ENCODE measurements around the gene LEF1.

Gene LEF1

DNA sequence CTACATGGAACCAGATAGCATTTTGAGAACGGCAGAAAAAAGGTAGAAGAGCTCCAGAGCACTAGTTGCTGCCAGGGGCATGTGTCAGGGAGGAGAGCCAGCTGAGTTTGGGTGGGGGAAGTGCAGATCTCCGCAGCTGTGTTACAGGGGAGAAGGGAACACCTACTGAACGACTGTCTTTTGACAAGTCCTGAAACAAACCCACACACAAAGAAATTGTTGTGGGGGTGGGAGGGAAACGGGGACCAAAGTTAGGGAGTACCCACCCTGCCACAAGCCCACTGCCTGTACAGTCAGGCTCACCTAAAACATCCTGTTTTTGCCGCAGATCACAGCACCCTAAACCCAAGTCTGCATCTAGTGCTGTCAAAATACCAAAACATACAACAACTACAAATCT lies 55.5 kb downstream of the LEF1 start:
- no peak for DNase-seq (ENCODE audit: low read depth in 3 of 3)

DNA sequence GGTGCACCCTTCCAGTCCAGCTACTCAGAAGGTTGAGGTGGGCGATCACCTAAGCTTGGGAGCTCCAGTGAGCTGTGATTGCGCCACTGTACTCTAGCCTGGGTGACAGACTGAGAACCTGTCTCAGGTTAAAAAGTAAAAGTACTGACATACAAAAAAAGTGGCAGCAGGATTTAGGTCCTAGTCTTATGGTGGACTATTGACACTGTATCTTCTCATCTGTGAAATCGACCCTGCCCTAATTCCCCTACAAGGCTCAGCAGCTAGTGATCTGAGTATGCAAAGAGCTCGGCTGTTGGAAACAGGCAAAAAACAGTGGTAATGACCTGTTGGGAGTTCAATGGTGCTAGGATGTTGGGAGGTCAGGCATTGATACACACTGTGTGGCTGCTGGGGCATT lies 57.0 kb downstream of the LEF1 start:
- DNase-seq (ENCODE audit: low read depth in 3 of 3): no peak

DNA sequence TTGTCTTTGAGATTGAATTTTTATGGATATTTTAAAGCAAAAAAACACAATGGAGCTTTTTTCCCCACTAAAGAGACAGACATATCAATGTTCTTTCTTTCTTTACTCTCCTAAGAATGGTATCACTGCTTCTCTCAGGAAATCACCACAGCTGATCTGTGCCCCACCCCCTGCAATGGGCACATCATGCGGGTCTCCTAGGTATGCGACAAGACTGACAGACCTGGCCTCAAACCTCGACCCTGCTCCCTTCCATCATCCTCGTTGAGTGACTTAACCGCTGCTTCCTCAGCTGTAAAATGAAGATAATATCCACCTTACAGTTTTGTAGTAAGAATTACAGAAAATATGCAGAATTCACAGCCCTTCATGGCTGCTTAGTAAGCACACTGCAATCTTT lies 58.3 kb downstream of the LEF1 start:
- no peak for DNase-seq (ENCODE audit: low read depth in 3 of 3)

DNA sequence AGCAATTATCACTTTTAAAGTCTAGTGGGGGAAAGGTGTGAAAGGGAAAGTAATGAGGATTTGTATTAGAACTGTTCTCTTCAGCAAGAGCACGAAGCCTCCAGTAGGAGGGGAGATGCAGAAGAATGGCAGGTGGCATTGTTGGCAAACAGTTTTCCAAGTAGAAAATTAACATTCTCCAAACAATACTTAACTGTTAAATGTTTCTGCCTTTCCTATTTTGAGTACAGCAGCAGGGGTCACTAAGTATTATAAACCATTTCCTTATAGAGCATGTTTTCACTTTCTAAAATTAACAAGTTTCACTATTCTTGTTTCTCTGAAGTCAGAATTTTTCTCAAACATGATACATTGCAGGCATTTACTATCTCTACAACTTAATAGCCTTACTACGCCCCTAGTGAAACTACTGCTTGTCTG lies 58.7 kb downstream of the LEF1 start:
- no peak for DNase-seq (ENCODE audit: low read depth in 3 of 3)

DNA sequence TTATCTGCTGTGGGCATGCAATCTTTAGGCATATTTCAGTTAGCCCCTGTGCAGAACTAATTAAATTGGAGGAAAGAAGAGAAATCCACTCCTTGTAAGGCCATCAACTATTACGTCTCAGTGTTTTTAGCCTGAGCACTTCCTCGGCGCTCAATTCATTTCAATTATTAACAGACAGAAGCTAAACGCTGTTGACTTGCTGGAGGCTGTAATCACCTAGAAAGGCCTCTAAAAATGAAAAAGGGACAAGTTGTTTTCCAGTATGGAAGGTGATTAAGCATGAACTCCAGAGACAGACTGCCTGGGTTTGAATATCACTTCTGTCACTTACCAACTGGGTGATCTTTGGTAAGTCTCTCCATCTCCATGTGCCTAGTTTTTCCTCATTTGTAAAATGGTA lies 59.6 kb downstream of the LEF1 start:
- no peak for DNase-seq (ENCODE audit: low read depth in 3 of 3)

DNA sequence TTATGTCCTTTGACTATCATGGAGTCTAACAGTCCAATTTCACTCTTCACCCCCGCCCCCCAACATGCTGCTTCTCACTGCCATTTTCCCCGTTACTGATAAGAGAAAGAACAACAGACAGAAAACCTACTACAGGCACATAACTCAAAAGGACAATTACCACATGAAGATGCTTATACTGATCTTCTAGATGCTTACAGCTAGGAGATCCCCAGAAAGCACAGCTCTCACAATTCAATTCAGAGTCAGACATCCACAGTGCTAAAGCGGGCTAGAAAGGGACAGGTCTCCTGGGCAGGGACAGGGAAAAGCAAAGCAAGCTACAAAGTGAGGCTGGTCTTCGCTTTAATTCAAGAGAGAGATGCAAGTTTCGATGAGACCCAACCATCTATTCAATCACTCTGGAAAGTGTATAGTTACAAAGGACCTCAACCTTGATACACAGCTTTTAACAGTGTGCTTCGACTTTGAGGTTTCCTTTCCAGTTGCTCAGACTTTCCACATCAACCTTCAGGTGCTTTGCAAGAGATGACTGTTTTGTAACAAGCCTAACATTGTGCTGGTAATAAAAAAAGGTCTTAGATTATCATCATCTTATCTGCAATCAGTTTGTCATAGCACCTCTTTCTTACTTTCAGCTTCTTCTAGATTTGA lies 60.9 kb downstream of the LEF1 start:
- peak in 2 of 3 donors; percentile 37 to 41 for DNase-seq (ENCODE audit: low read depth in 3 of 3)

DNA sequence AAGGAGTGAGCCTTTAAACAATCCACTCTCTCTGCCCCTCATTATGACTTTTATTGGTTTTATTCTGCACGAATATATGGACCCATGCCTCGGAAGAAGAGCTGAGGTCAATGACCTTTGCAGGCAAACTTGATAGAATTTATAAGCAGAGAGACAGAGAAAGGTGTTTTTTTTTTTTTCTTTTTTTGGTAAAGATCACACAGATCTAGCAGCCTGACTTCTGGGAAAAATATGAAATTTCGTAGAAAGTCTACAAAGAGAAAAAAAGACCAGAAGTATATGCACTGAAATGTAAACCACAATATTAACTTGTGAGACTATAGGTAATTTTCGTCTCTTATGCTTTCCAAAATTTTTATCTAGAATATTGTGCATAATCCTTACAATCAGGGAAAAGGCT lies 61.6 kb downstream of the LEF1 start:
- DNase-seq (ENCODE audit: low read depth in 3 of 3): no peak

DNA sequence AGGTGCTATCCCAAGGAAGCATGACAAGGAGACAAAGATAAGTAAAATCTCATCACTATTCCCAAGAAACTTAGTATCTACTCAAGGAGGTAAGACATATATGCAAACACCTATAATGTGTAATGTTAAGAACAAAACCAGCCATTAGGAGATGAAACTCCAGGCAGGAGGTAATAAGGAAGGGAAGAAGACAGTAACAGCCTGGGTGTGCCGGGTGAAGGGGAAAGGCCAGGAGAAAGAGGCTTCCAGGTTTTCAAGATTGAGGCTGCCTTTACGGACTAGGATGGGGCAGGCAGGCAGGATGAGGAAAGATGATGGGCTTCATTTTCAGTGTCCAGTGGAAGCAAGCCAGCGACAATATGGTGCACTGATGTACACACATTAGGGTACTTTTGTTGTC lies 62.5 kb downstream of the LEF1 start:
- no peak for DNase-seq (ENCODE audit: low read depth in 3 of 3)

DNA sequence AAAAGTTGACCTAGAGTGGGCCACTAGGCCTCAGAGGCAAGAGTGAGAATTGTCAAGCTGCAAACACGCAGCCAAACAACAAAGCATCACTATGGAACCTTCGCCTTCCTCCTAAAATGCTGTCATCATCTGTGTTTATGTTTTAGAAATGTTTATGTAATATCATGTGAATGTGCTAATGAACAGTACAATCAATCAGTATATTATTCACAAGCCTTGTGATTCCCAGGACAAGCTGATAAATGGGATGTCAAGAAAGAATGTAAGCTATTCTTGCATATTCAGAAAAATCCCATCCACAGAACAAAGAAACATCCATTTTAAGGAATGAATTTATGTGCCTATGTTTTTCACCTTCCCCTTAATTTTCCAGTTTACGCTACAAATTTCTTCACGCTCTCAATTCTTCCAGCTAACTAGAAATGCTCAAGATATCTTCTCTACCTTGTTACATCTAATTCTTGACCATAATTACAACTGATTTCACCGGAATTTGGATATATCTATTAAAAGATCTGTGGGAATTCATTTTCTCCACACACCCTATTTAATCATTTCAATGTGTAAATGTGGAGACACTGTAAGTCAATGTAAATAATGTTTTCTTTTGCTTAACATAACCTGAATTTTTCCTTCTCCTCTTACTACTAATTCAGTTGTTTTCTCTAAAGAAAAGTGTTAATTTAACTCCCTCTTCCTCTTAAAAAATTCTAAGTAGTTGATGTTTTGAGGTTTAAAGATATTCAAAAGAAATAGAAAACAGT lies 65.5 kb downstream of the LEF1 start:
- DNase-seq (ENCODE audit: low read depth in 3 of 3): no peak

DNA sequence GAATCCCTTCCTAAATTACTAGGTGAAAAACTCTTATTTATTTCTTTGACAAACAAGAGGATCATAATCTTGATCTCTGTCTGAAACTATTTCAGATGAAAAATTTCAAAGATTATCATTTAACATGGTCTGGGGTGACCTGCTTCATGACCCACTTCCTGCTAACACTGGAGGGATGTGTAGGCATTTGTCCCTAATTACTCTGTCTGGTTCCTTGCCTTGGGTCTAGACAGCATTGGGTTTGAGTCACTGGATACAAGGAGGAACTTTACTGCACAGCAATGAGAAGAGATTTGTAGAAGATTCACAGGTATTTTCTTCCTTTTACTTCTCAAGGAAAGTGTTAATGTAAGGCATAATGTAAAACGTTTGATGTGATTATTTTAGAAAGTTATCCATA lies 67.9 kb downstream of the LEF1 start:
- DNase-seq (ENCODE audit: low read depth in 3 of 3): no peak

DNA sequence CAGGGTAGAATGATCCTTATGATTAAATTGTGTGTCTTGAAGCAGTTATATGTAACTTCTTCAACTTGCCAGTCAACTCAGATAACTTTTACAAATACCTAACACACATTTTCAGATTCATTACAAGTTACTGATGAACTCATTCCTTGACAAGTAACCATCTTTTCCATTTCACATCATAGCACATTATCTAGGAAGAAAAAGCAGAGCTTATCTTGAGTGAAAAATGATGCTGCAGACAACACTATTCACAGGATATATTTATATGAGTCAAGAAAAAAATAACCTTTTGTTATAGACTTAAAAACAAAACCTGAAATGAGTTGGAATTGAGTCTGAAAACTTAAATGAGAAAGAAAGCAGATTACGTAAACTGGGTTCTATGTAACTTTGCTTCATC lies 68.9 kb downstream of the LEF1 start:
- DNase-seq (ENCODE audit: low read depth in 3 of 3): no peak

DNA sequence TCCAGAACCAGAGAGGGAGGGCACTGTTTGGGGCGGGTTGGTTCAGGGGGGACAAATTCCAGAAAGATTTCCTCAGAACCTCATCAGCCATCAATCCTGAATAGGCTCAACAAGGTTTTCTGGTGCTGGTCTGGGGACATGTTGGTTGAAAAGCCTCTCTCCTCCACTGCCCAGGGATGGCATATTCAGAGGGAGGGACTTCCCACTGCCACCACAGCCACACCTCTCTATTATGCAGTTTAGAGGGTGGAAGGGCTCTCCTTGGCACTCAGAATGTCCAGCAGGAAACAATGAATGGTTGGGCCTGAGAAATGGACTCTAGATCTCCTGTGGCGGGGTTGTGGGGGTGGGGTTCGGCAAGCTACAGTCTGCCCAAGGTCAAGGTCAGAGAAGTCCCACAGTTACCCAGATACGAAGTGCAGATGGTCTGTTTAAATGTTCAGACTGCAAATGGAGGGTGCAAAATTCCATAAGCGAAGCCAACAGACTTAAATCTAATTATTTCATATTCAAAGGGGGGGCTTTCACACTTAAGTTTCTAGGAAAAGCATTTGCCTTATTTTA lies 70.7 kb downstream of the LEF1 start:
- no peak for DNase-seq (ENCODE audit: low read depth in 3 of 3)

DNA sequence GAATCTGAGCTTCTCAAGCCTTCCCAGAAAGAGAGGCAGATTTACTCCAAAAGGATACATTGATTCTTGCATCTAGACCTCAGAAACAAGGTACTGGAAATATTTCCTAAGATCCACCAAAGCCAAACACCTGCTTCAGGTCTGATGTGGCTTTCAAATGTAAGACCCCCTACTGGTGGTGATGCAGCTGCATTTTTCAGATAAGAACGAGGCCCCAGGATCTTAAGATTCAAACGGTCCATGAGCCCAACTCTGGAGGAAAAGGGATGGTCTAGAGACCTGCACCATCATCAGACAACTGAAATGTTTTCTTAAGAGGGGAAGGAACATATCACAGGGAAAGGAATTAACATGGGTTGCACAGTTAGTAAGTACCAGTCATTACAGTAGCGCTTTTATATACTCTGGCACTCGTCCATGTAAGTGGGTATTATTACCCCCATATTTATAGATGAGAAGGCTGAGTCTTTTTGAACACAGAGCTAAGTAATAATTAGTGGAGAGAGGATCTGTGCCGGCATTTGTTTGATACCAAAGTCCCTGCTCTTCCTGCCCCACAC lies 73.7 kb downstream of the LEF1 start:
- DNase-seq (ENCODE audit: low read depth in 3 of 3): no peak

DNA sequence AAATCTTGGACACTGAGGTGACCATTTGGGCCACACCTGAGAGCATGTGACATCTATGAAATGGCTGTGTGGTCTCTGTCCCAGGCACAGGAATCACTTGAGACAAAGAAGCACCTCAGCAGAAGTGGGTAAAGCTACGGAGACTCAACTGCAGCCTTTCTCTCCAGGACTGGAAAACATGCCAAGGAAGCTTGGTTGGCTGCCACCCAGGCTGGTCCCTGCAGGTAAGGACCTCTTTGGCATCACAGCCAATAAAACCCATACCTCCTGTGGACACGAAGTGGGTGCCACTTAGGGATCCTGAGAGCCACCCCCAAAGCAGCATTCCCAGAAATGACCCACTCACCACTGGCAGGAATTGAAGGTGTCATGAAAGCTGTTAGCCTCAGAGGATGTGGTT lies 74.6 kb downstream of the LEF1 start:
- no peak for DNase-seq (ENCODE audit: low read depth in 3 of 3)

DNA sequence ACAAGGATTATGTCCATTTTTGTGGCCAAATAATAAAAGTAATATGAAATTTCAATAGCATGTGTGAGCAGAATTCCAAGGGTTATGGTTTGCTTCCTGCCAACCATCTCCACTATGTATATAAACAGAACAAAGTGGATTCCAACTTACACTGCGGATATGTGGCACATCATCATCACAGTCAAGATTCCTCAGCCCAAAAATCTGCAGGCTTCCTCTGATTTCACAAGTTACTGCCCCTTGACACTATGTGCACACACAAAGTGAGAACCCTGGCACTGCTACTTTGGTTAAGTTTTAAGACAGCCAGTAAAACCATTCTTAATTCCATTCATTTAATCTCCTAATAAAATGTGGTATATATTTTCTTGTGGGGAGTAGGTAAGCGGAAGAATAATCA lies 76.4 kb downstream of the LEF1 start:
- DNase-seq (ENCODE audit: low read depth in 3 of 3): no peak

DNA sequence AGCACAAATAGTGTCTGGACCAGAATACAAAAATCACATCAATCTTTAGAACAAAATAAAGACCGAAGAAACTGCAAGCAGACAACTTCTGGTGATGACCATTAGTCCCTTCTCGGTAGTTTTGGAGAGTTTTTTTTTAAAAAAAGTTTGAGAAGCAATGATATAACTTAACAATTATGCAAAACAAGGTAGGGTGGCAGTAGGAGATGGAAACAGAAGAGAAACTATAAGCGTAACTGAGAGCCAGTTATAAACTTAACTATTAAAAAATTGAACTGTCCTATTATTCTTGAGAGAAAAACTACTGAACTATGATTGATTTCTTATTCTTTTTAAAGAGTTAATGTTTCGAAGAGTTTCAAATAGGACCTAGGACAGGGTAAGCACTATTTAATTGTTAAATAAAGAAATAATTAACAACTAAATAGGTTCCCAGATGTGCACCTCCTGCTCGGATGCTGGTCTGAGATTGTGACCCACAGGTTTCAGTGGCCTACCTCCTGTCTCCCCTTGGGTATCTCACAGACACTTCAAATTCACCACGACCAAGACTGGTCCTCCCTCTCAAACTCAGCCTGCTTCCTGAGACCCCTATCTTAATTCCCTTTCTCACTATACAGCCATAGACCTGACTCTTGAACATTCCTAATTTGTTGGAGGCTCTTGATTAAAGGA lies 81.3 kb downstream of the LEF1 start:
- DNase-seq (ENCODE audit: low read depth in 3 of 3): no peak

DNA sequence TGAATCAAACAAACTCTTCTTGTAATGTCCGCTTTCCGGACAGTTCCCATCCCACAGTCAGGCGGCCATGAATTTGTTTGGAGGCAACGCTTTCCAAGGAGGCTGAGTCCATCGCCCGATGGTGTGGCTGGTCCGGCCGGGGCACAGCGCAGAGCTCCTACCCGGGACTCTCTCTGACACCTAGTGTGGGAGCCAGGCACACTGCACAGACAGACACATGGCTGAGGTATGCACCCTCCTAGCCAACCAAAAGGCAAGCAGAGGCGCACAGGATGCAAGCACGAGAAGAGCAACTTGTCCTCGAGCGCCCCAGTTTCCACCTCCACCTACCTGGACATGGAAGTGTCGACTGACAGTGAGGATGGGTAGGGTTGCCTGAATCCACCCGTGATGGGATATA lies 87.5 kb downstream of the LEF1 start:
- peak in 1 of 3 donors; percentile 9 for DNase-seq (ENCODE audit: low read depth in 3 of 3)

DNA sequence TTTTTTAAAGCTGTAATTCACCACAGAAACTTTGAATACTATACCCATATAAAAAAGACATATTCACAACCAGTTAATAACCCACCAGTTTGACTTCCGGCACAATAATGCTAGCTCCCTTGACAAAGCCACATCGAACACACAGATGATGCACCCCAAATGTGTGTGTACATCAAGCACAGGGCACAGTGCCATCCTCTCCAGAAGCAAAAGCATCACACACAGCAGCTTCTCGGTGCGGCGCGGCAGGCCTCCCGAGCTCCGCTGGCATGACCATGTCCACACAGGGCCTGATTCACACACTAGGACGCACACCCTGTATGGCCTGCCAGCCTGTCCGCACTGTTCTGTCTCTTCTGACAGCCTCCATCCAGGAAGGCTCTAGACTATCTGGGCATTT lies 88.0 kb downstream of the LEF1 start:
- DNase-seq (ENCODE audit: low read depth in 3 of 3): peak in 1 of 3 donors; percentile 9

DNA sequence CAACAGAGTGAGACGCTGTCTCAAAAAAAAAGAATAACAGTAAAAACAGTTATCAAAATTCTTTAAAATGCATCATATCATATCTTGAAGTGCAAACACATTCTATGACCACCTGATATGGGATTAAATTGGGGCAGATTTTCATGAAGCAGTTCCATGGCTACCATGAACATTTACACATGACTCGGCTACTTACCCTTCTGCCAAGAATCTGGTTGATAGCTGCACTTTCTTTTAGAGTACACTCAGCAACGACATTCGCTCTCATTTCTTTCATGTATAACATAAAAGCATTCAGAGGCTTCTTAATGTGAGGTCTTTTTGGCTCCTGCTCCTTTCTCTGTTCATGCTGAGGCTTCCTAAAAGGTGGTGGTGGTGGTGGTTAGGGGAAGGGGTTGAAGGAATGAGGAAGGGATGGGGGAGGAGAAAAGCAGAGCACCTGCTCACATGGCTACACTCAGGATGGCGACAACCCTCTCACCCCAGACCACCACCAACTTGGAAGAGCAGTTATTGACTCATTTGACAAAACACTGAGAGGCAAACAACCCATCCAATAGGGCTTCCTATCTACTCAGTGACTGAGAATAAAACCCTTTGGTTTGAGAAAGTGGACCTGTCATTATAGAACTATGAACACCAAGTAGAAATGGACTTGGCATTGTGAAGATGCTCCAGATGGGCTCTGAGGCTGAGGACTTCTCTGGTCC lies 90.6 kb downstream of the LEF1 start:
- DNase-seq (ENCODE audit: low read depth in 3 of 3): no peak

DNA sequence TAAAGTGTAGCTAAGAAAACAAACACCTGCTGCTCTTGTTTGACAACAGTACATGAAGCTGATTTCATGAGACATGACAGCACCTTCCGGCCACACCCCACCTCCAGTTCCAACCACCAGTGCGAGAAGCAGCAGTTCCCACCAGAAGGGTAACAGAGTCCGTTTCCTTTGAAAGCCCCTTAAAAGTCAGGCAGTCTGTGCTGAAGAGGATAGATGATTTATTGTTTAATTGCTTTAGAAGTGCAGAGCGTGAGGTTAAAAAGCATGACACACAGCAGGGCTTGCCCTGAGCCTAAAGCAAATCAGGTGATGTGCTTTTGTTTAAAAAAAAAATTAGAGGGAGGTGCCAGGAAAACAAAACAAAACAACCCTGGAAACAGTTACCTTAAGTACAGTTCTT lies 96.4 kb downstream of the LEF1 start:
- DNase-seq (ENCODE audit: low read depth in 3 of 3): no peak

DNA sequence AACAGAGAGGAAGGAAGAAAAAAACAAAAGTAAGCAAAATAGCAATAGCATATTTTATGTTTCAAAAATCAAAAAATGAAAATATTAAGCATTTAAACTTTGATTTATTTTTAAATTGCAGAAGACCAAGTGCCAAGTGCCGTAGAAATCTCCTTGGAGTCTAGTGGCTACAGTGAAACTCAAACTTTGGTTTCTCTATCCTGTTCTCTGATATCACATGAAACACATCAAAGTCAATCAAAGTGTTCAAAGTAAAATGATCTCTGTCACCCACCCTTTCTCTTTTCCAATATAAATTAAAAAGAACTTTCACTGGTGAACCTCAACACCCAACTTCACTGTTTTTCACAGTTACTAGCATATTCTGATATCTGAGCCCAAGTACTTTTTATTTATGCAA lies 98.0 kb downstream of the LEF1 start:
- no peak for DNase-seq (ENCODE audit: low read depth in 3 of 3)

DNA sequence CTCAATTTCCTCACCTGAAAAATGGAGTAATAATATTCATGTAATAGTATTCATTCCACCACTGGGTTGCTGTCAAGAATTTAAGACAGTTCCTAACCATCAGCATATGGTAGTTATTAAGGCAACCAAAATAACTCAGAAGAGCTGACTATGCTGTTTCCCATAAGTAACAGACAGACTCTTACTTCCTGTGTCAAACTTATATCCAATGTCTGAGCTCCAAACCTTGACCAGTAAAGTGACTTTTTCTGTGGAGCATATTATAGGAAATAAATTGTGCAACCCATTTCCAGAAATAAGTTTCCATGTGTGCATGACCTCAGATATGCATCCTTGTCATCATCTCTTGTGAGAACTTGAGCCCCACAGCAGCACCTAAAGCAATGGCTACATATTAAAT lies 100.3 kb downstream of the LEF1 start:
- no peak for DNase-seq (ENCODE audit: low read depth in 3 of 3)
